Upper lobe of left lung (tissue), 6 donors: ENCODE measurements around the gene TMEM63A. TPM values are rescaled to one million over a fixed set of nuclear protein-coding genes. Genes with fewer than 3 reads are reported as not detected.

ENCODE experiments used
- ATAC-seq, 2 donors: fragments of 200-7000 bp; cut with Tn5 transposase; one replicate each; pipeline ENCODE4 v1.9.1; 2022; ENCODE audit warnings: mild to moderate bottlenecking in 2 of 2, moderate library complexity in 2 of 2; ENCODE audit not compliant: low FRiP score in 2 of 2
- DNase-seq, 2 donors: peaks; one replicate each; pipeline ENCODE4 v3.0.0-alpha.2; 2019 to 2020
- H3K27ac ChIP-seq, 4 donors: fragments of 200-600 bp; sonication (generic); one replicate each; pipeline ENCODE4 v1.5.1; 2016 to 2019
- H3K27me3 ChIP-seq, 4 donors: fragments of 200-600 bp; sonication (generic); one replicate each; pipeline ENCODE4 v1.5.1; 2017 to 2019
- H3K36me3 ChIP-seq, 4 donors: fragments of 200-600 bp; sonication (generic); one replicate each; pipeline ENCODE4 v1.5.1; 2016 to 2019
- H3K4me1 ChIP-seq, 4 donors: fragments of 200-600 bp; sonication (generic); one replicate each; pipeline ENCODE4 v1.5.1; 2018 to 2019
- H3K4me3 ChIP-seq, 4 donors: fragments of 200-600 bp; sonication (generic); one replicate each; pipeline ENCODE4 v1.5.1; 2017 to 2019; ENCODE audit warnings: mild to moderate bottlenecking in 2 of 4, moderate library complexity in 1 of 4
- H3K9me3 ChIP-seq, 4 donors: fragments of 200-600 bp; sonication (generic); one replicate each; pipeline ENCODE4 v1.5.1; 2018 to 2019
- EP300 ChIP-seq, 4 donors: sonication (generic); formaldehyde crosslinking; IDR thresholded peaks; one replicate each; pipeline ENCODE4 v1.5.1; 2017; ENCODE audit warnings: antibody characterized with exemption in 4 of 4, control low read depth in 2 of 4
- POLR2A ChIP-seq, 4 donors: fragments of 450-650 bp; IDR thresholded peaks; one replicate each; pipeline ENCODE4 v1.5.1; 2016 to 2017; ENCODE audit warnings: antibody characterized with exemption in 4 of 4, mild to moderate bottlenecking in 2 of 4
- POLR2AphosphoS5 ChIP-seq, 2 donors: sonication (generic); formaldehyde crosslinking; IDR thresholded peaks; one replicate each; pipeline ENCODE4 v1.5.1; 2017; ENCODE audit warnings: antibody characterized with exemption in 2 of 2
- WGBS, 2 donors: methylation state at CpG; one replicate each; pipeline ENCODE4 v1.1.5; 2017 to 2018; 5-methylcytosine and 5-hydroxymethylcytosine counted together
- total RNA-seq, 6 donors: library from RNA; depleted of rRNA in 4 of 6; stranded (reverse); fragments of >200 nt in 4 of 6; gene quantifications; one replicate each; pipeline versions ENCODE4 v1.1.0 to v1.2.1, GENCODE V29; 2016 to 2021
- TF ChIP-seq, protein P1 (sequence below), 6 experiments: fragments of 450-650 bp in 4 of 6; fragments of 200-600 bp in 2 of 6; sonication (generic) in 2 of 6; IDR thresholded peaks; one replicate each; pipeline ENCODE4 v1.5.1; 2016 to 2019; ENCODE audit warnings: antibody characterized with exemption in 6 of 6
- donor health status: DM: no; HTN: no; CAD: no; lungs with moderate emphysema.
- donor health status: DM: no; HTN: yes; CAD: no; lungs with severe emphysema.

TMEM63A gene
- total RNA-seq, 6 donors from 2014 or later: 57.9 to 244 (median 105) TPM

DNA sequence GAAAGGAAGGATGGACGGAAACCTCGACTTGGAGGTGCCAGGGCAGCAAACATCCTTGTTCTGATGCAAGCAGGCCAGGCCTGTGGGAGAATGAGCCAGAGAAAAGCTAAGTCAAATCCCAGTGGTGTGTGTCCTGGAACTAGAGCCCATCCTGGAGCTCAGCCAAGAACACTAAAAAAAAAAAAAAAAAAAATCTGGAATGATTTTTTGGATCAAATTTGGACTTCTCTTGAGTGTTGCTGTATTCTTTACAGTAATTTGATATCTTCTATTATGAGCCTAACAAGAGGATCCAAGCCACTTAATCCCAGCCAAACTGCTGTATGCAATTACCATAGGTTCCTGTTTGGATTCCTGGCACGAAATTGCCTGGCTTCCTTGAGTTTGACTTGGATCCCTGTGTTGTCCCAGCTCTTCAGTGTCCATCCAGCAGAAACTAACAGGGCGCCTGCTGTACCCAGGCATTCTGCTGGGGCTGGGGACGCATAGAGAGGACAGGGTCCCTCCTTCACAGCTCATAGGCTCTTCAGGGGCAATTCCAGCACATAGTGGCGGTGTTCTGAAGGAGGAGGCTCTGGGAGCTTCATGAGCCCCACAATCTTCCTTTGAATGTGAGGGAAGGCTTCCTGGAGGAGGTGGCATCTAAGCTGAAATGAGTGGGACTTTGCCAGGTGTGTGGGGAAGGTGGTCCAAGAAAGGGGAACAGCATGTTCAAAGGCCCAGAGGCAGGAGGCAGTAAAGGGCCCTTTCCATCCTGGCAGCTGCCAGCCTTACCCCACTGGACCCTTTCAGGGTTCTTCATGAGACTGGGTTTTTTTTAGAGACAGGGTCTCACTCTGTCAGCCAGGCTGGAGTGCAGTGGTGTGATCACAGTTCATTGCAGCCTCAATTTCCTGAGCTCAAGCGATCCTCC is 47.5 kb downstream of the TMEM63A start:
- H3K4me3 ChIP-seq: no peak overlapping the region
- DNase-seq (no peak), ATAC-seq (peak; percentile 70 to 87)
- H3K36me3 ChIP-seq: peaks cover 18 to 56% (median 35%) of the 10 kb centered on the region in 4 donors
- H3K27ac ChIP-seq: peak overlapping the region in 3 of 4 donors; percentile 35 to 64 (median 53)
- peak in 1 of 2 donors; percentile 53 for TF ChIP-seq POLR2AphosphoS5 (IDR thresholded peaks at IDR 0.05)
- TF ChIP-seq, protein P1, sequence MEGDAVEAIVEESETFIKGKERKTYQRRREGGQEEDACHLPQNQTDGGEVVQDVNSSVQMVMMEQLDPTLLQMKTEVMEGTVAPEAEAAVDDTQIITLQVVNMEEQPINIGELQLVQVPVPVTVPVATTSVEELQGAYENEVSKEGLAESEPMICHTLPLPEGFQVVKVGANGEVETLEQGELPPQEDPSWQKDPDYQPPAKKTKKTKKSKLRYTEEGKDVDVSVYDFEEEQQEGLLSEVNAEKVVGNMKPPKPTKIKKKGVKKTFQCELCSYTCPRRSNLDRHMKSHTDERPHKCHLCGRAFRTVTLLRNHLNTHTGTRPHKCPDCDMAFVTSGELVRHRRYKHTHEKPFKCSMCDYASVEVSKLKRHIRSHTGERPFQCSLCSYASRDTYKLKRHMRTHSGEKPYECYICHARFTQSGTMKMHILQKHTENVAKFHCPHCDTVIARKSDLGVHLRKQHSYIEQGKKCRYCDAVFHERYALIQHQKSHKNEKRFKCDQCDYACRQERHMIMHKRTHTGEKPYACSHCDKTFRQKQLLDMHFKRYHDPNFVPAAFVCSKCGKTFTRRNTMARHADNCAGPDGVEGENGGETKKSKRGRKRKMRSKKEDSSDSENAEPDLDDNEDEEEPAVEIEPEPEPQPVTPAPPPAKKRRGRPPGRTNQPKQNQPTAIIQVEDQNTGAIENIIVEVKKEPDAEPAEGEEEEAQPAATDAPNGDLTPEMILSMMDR (IDR thresholded peaks at IDR 0.05): no peak
- no peaks in the 10 kb centered on the region for H3K9me3 ChIP-seq
- WGBS, 2 donors: 66 to 70% methylated on average over 7 of the region's 7 CpGs
- no peaks in the 10 kb centered on the region for H3K27me3 ChIP-seq
- H3K4me1 ChIP-seq: peaks cover 4 to 15% (median 9%) of the 10 kb centered on the region in 4 donors

DNA sequence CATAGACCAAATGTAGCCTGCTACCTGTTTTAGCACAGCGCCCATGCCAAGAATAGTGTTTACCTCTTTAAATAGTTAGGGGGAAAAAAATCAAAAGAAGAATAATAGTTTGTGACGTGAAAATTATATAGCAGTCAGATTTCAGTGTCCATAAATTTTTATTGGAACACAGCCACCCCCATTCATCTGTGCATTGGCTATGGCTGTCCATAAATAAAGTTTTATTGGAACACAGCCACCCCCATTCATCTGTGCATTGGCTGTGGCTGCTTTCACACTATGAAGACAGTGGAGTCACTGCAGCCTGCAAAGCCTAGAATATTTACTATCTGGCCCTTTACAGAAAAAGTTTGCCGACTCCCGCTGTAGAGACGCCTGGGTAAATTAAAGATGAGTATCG is 51.3 kb downstream of the TMEM63A start:
- Histone ChIP-seq H3K9me3 (no peaks in the 10 kb centered on the region), H3K36me3 (peaks cover 15 to 39% (median 28%) of the 10 kb centered on the region in 4 donors), H3K27ac (no peak overlapping the region), H3K4me1 (peaks cover 16 to 24% (median 21%) of the 10 kb centered on the region in 4 donors), H3K27me3 (no peaks in the 10 kb centered on the region), H3K4me3 (no peak overlapping the region)
- 93 to 95% methylated on average over 6 of the region's 6 CpGs for WGBS, 2 donors
- ATAC-seq (no peak), DNase-seq (no peak)
- TF ChIP-seq EP300 (IDR thresholded peaks at IDR 0.05): no peak
- TF ChIP-seq POLR2A (IDR thresholded peaks at IDR 0.05): no peak
- TF ChIP-seq, protein P1 (IDR thresholded peaks at IDR 0.05): no peak
- TF ChIP-seq POLR2AphosphoS5 (IDR thresholded peaks at IDR 0.05): no peak

DNA sequence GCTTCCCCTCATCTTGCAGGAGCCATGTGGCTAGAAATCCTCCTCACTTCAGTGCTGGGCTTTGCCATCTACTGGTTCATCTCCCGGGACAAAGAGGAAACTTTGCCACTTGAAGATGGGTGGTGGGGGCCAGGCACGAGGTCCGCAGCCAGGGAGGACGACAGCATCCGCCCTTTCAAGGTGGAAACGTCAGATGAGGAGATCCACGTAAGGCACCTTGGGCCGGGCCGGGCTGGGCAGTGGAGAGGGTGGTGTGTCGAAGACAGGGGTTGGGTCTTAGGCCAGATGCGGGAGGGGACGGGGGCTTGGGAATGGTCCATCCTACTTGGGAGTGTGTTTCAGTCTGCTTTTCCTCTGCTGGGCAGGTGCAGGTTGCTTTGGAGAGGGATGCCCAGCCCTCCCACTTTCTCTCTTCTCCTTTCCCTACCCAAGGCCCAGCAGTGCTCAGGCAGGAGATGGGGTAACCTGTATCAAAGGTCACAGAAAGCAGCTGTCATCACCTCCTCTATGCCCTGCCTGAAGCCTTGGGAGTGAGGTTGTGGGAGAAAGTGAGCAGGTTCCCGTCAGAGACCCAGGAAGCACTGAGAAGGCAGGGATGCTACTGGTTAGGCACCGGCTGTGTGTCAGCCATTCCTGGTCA is 53.4 kb downstream of the TMEM63A start:
- H3K4me3 ChIP-seq: no peak overlapping the region
- H3K27ac ChIP-seq: no peak overlapping the region
- H3K36me3 ChIP-seq: peaks cover 15 to 39% (median 28%) of the 10 kb centered on the region in 4 donors
- ATAC-seq (no peak), DNase-seq (no peak)
- H3K27me3 ChIP-seq: no peaks in the 10 kb centered on the region
- WGBS, 2 donors: 95% methylated on average over 14 of the region's 14 CpGs
- no peak for TF ChIP-seq POLR2A (IDR thresholded peaks at IDR 0.05)
- no peaks in the 10 kb centered on the region for H3K9me3 ChIP-seq
- peaks cover 17 to 40% (median 25%) of the 10 kb centered on the region in 4 donors for H3K4me1 ChIP-seq

DNA sequence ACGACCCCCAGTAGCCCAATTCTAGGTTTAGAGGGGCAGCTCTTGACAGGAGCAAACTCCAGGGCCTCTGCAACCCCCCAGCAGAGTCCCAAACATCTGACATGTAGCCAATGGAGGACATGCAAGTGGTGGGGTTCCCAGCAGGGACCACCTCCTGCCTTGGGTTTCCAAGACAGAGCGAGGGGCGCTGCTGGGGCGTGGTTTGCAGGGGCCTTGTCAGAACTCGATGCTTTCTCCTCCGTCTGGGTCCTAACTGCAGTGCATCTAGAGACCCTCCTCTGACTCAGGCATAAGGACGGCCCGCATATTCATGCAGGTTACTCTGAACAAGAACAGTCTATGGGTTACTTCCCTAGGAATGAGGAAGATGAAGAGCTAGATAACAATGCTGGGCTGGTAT is 55.1 kb downstream of the TMEM63A start:
- peaks cover 19 to 43% (median 28%) of the 10 kb centered on the region in 4 donors for H3K4me1 ChIP-seq
- TF ChIP-seq POLR2A (IDR thresholded peaks at IDR 0.05) (no peak), POLR2AphosphoS5 (IDR thresholded peaks at IDR 0.05) (no peak), EP300 (IDR thresholded peaks at IDR 0.05) (no peak)
- TF ChIP-seq, protein P1 (IDR thresholded peaks at IDR 0.05): no peak
- no peak for DNase-seq
- no peaks in the 10 kb centered on the region for H3K27me3 ChIP-seq
- ATAC-seq: no peak
- H3K4me3 ChIP-seq: no peak overlapping the region
- 67 to 100% methylated on average over 2 to 8 of the region's 8 CpGs for WGBS, 2 donors
- peaks cover 6 to 31% (median 20%) of the 10 kb centered on the region in 4 donors for H3K36me3 ChIP-seq
- H3K27ac ChIP-seq: peak overlapping the region in 2 of 4 donors; percentile 0 to 12
- H3K9me3 ChIP-seq: no peaks in the 10 kb centered on the region

DNA sequence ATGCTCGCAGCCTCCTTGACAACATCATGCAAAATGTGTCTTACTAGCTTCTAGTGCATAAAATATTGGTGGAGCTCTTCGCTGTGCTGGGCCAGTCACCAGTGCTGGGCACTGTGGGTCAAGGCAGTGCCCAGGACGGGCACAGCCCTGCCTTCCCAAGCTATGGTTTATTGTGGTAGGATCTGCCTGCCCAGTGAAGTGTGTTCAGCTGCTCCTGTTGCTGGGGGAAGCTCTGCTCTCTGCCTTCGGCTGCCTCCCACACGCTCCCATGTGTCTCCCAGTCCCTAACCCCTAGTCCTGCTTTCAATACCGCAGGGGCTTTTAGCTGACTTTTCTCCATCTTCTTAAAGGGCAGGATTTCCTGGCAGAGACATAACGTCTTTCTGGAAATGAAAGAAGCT is 56.6 kb downstream of the TMEM63A start:
- ATAC-seq: peak in 1 of 2 donors; percentile 38
- Histone ChIP-seq H3K4me3 (no peak overlapping the region), H3K27ac (peak overlapping the region in 2 of 4 donors; percentile 45 to 58), H3K4me1 (peaks cover 19 to 52% (median 36%) of the 10 kb centered on the region in 4 donors), H3K27me3 (no peaks in the 10 kb centered on the region), H3K9me3 (no peaks in the 10 kb centered on the region), H3K36me3 (peaks cover 0 to 18% (median 7%) of the 10 kb centered on the region in 4 donors)
- WGBS, 2 donors: 57 to 75% methylated on average over 7 of the region's 7 CpGs
- TF ChIP-seq POLR2A (IDR thresholded peaks at IDR 0.05) (no peak), EP300 (IDR thresholded peaks at IDR 0.05) (no peak), POLR2AphosphoS5 (IDR thresholded peaks at IDR 0.05) (no peak)
- TF ChIP-seq, protein P1 (IDR thresholded peaks at IDR 0.05): no peak
- DNase-seq: no peak
